Measurements from ENCODE around the gene TRIM29. TPM values are rescaled to one million over a fixed set of nuclear protein-coding genes. Genes with fewer than 3 reads are reported as not detected.

Gene TRIM29
- total RNA-seq, 1 donor from 2014 or later = not detected

GRCh38 chr11:120128392-120129119 lies 9.4 kb downstream of the TRIM29 start:
- H3K27me3 Mint-ChIP-seq (ENCODE audit: unreplicated experiment) = peaks cover 5% of the 10 kb centered on the region
- no peaks in the 10 kb centered on the region for H3K36me3 Mint-ChIP-seq (ENCODE audit: unreplicated experiment)
- no peak for DNase-seq (ENCODE audit: extremely low spot score, unreplicated experiment)
- no peak overlapping the region for H3K4me3 Mint-ChIP-seq (ENCODE audit: unreplicated experiment)
- H3K9me3 Mint-ChIP-seq (ENCODE audit: unreplicated experiment) = no peaks in the 10 kb centered on the region
- TF ChIP-seq CTCF (IDR thresholded peaks at IDR 0.05) = no peak
- H3K27ac Mint-ChIP-seq (ENCODE audit: unreplicated experiment) = no peak overlapping the region
- peaks cover 1% of the 10 kb centered on the region for H3K4me1 Mint-ChIP-seq (ENCODE audit: unreplicated experiment)

GRCh38 chr11:120127236-120127635 lies 10.7 kb downstream of the TRIM29 start:
- peaks cover 3% of the 10 kb centered on the region for H3K4me1 Mint-ChIP-seq (ENCODE audit: unreplicated experiment)
- DNase-seq (ENCODE audit: extremely low spot score, unreplicated experiment) = no peak
- no peaks in the 10 kb centered on the region for H3K9me3 Mint-ChIP-seq (ENCODE audit: unreplicated experiment)
- H3K27ac Mint-ChIP-seq (ENCODE audit: unreplicated experiment) = no peak overlapping the region
- H3K4me3 Mint-ChIP-seq (ENCODE audit: unreplicated experiment) = no peak overlapping the region
- no peak for TF ChIP-seq CTCF (IDR thresholded peaks at IDR 0.05)
- H3K27me3 Mint-ChIP-seq (ENCODE audit: unreplicated experiment) = peaks cover 5% of the 10 kb centered on the region
- H3K36me3 Mint-ChIP-seq (ENCODE audit: unreplicated experiment) = no peaks in the 10 kb centered on the region

GRCh38 chr11:120126620-120127019 lies 11.3 kb downstream of the TRIM29 start:
- H3K4me1 Mint-ChIP-seq (ENCODE audit: unreplicated experiment) = peaks cover 3% of the 10 kb centered on the region
- DNase-seq (ENCODE audit: extremely low spot score, unreplicated experiment) = no peak
- TF ChIP-seq CTCF (IDR thresholded peaks at IDR 0.05) = no peak
- H3K4me3 Mint-ChIP-seq (ENCODE audit: unreplicated experiment) = no peak overlapping the region
- H3K27me3 Mint-ChIP-seq (ENCODE audit: unreplicated experiment) = peaks cover 5% of the 10 kb centered on the region
- no peaks in the 10 kb centered on the region for H3K9me3 Mint-ChIP-seq (ENCODE audit: unreplicated experiment)
- H3K36me3 Mint-ChIP-seq (ENCODE audit: unreplicated experiment) = no peaks in the 10 kb centered on the region
- no peak overlapping the region for H3K27ac Mint-ChIP-seq (ENCODE audit: unreplicated experiment)

DNA sequence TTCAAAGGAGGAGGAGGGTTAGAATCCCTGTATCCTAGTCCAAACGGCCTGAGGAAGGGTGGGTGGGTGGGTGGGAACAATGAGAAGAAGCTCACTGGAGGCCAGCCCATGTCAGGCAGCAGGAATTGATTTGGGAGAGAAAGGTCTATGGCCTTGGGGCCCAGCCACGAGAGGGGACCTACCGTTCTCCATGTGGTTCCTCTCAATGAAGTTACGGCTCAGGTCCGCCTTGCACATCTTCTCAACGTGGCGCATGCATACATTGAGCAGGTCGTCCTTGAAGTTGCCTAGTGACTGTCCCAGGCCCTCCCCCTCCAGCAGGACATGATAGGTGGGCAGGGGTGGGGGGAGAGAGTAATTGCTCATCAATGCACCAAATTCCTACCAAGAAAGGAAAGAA lies 12.4 kb downstream of the TRIM29 start:
- Mint-ChIP-seq H3K9me3 (ENCODE audit: unreplicated experiment) (no peaks in the 10 kb centered on the region), H3K27me3 (ENCODE audit: unreplicated experiment) (peaks cover 5% of the 10 kb centered on the region), H3K4me1 (ENCODE audit: unreplicated experiment) (peaks cover 3% of the 10 kb centered on the region), H3K4me3 (ENCODE audit: unreplicated experiment) (no peak overlapping the region), H3K36me3 (ENCODE audit: unreplicated experiment) (no peaks in the 10 kb centered on the region), H3K27ac (ENCODE audit: unreplicated experiment) (no peak overlapping the region)
- no peak for TF ChIP-seq CTCF (IDR thresholded peaks at IDR 0.05)
- DNase-seq (ENCODE audit: extremely low spot score, unreplicated experiment) = no peak

DNA sequence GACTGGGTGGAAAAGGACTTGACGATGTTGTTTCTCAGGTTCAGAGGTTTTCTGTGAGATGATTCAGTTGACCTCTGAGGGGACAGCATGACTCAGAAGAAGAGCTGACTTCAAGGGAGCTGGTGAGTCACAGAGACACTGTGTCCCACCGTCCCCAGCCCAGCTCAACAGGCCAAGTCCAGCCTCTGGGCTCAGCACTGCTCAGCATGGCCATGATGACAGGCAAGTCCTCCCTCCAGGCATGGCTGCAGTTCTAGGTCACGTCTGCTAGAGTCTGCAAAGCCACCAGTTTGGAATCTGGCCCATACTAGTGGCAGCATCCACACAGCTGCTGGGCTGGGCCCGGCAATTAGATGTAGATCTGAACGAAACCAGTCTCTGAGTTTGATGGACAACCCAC lies 12.9 kb downstream of the TRIM29 start:
- H3K9me3 Mint-ChIP-seq (ENCODE audit: unreplicated experiment) = no peaks in the 10 kb centered on the region
- no peaks in the 10 kb centered on the region for H3K36me3 Mint-ChIP-seq (ENCODE audit: unreplicated experiment)
- no peak for TF ChIP-seq CTCF (IDR thresholded peaks at IDR 0.05)
- no peak for DNase-seq (ENCODE audit: extremely low spot score, unreplicated experiment)
- peaks cover 3% of the 10 kb centered on the region for H3K4me1 Mint-ChIP-seq (ENCODE audit: unreplicated experiment)
- H3K27me3 Mint-ChIP-seq (ENCODE audit: unreplicated experiment) = peaks cover 5% of the 10 kb centered on the region
- H3K4me3 Mint-ChIP-seq (ENCODE audit: unreplicated experiment) = no peak overlapping the region
- no peak overlapping the region for H3K27ac Mint-ChIP-seq (ENCODE audit: unreplicated experiment)

Data from osteocyte (in vitro differentiated cells).